Fibroblast of peridontal ligament (primary cell): ENCODE data around the gene LRRC75A.
A peak's percentile ranks its signal among the peaks of the same experiment; 100 is the strongest.

Experiments used
- DNase-seq: peaks from one replicate; pipeline ENCODE4 v3.0.0-alpha.2; 2010; ENCODE audit errors: extremely low read depth

LRRC75A gene

GRCh38 chr17:16493531-16494046 lies 1.6 kb upstream of the LRRC75A start:
- DNase-seq = no peak

GRCh38 chr17:16492613-16493530 lies 879 bp upstream of the LRRC75A start:
- no peak for DNase-seq

GRCh38 chr17:16491131-16491702 lies 776 bp downstream of the LRRC75A start:
- DNase-seq = no peak

- no peak for DNase-seq
Measured at GRCh38 chr17:16489431-16489830, 2.6 kb downstream of the LRRC75A start.

- DNase-seq = no peak
Measured at GRCh38 chr17:16488968-16489337, 3.0 kb downstream of the LRRC75A start.

- no peak for DNase-seq
Measured at GRCh38 chr17:16488186-16488967, 3.6 kb downstream of the LRRC75A start.

DNA sequence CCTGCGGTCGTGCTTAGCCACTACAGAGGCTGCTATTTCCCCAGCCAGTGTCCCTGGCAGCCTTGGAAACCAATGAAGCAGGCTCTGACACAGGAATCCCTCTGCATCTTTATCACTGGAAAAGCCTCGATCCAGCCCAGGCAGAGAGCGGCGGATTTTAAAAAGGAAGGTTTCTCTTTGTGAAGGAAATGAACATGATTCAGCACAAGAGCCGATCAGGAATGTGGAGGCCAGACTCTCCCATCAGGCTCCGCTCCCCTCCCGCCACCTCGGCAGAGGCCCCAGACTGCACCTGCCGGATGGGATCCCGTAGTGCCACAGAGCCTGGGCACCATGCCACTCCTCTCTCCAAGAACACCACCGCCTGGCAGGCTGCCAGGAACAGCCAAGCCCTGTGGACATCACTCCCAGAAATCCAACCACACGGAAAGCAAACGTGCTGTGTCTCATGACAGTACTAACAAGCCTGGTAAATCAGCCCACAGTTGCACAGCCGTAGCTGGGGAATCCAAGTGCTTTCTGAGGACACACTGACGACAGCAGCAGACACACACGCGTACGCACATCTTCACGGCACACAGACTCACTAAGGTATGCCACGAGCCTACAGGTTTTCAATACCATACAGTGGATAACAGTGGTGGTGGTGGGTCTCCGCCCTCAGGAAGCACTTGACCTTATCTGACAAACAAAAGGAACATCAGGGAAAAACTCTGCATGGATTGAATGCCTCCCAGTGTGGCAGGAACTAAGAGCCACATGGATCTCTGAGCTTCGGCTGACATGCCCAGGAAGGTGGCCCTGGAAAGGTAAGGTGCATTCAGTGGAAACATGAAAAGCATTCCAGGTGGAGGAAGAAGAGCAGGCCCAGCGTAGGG lies 5.4 kb downstream of the LRRC75A start:
- peak; percentile 58 for DNase-seq

GRCh38 chr17:16484445-16485175 lies 7.4 kb downstream of the LRRC75A start:
- DNase-seq = no peak

- DNase-seq = no peak
Measured at GRCh38 chr17:16483021-16483645, 8.9 kb downstream of the LRRC75A start.

DNA sequence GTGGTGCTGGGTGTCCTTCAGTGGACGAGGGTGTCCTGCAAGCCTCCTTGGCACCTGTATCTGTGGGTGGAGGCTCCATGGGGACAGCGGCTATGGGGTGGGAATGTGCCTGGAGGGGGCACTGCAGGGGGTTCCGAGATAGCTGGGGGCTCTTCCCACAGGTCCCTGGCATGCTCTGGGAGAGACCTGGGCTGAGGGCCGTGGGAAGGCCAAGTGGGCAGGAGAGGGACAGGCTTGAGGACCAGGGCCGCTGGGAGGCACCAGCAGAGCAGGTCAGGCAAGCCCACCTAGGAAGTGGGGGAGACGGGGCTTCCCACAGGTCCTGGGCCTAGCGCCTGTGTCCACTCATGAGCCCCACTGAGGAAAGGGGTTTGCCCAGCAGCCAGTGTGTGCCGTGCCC lies 9.7 kb downstream of the LRRC75A start:
- DNase-seq = no peak

DNA sequence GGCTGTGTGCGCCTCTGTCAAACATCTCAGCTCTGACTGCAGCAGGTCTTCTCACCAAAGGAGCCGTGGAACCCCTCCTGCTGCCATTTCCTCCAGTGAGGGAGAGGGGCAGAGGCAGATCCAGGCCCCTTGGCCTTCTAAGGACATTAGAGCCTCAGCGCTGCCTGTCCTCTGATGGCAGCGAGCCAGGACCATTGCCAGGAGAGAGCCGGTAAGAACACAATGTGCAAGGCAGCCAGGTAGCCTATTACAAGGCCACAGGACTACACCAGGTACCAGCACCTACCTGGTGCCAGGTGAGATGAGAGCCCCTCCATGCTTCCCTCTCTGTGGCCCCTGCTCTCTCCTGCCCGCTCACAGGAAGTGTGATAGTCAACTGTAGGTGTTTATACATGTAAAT lies 11.0 kb downstream of the LRRC75A start:
- no peak for DNase-seq

DNA sequence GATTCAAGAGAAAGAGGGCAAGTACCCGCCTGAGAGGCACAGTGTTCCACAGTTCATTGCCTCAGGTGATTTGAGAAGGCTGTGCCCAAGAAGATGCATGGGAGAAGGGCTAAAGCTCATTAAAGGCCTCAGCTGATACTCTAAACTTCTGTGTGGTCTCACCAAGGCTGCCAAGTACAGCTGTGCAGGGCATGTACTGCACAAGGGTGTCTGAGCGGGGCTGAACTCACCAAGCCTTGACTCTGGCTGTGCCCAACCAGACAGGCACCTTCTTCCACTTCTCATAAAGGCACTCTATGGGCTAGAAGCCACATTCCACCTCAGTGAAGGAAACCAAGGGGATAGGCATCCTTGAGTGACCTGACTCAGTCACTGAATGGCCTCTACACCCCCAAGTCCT lies 12.7 kb downstream of the LRRC75A start:
- DNase-seq = no peak

DNA sequence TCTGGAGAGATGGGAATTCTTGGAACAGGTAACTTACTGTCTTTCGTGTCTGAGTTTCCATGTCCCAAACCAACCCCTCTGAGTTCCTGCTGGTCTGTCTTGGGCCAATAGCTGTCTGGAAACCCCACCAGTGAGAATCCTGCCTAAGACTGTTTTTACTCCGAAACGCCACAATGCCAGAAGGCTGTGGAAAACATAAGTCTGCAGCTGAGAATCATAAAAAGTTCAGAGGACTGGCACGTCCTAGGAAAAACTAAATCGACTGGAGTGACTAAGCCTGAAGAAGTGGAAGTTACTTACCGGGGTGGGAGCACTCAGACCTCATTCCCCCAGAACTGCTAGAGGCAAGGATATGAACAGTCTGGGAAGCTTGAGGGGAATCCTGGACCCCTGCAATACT lies 13.3 kb downstream of the LRRC75A start:
- no peak for DNase-seq

GRCh38 chr17:16477666-16478065 lies 14.3 kb downstream of the LRRC75A start:
- DNase-seq = no peak

- DNase-seq = peak; percentile 86
Measured at GRCh38 chr17:16477255-16477654, 14.7 kb downstream of the LRRC75A start.

- no peak for DNase-seq
Measured at GRCh38 chr17:16475179-16475704, 16.8 kb downstream of the LRRC75A start.

DNA sequence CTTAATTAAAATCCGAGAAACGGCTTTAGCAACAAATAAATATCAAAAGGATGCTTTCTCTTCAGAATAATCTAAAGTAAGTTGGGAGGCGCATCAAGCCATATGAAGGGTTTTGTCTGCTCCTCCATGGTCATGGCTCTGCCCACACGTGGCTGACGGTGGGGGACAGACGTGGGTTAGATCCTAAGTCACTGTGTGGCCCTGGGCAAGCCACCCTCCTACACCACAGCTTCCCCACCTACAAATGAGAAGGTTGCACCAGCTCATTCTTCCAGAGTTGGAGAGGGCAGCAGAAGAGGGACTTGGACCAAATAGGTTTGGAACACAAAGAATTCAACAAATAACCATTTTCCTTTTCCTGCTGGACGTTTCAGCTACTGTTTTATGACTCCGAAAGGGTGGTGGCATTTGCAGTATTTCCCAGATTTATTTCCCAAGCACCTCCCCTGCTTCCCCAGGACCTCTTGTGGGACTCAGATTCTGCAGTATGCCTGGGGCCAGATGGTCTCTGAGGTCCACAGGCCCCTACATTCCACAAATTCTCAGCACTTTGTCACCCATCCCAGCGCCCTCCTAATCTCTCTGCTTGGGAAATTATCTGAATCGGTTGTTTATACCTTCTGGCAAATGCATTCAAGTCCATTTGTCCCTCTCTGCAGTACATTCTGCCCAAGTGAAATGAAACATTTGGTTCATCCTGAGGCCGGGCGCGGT lies 17.8 kb downstream of the LRRC75A start:
- no peak for DNase-seq

- no peak for DNase-seq
Measured at GRCh38 chr17:16473044-16474011, 18.7 kb downstream of the LRRC75A start.
